HUES64 (cell line): ENCODE data around the gene PAPOLA. TPM values are rescaled to one million over a fixed set of nuclear protein-coding genes. Genes with fewer than 3 reads are reported as not detected.
"Not testable (repeated sequence)": the region's sequence is repeated elsewhere in the genome, so short reads cannot be mapped to it uniquely, and the experiment has no call there.

Experiments used
- H3K27ac ChIP-seq: 2 replicates; pipeline ENCODE4 v1.7.0; 2013; ENCODE audit warnings: low read depth, low read length, inconsistent platforms
- H3K27me3 ChIP-seq: 2 replicates; pipeline ENCODE4 v1.6.1; 2013; ENCODE audit warnings: mild to moderate bottlenecking, low read length; ENCODE audit not compliant: insufficient read depth
- H3K36me3 ChIP-seq: 2 replicates; pipeline ENCODE4 v1.6.1; 2013; ENCODE audit warnings: mild to moderate bottlenecking, low read length; ENCODE audit not compliant: insufficient read depth
- H3K4me1 ChIP-seq: 2 replicates; pipeline ENCODE4 v1.6.1; 2013; ENCODE audit warnings: mild to moderate bottlenecking, low read length, moderate library complexity; ENCODE audit not compliant: insufficient read depth
- H3K4me3 ChIP-seq: 2 replicates; pipeline ENCODE4 v1.5.1; 2013; ENCODE audit warnings: mild to moderate bottlenecking, low read length, moderate library complexity
- H3K9ac ChIP-seq: 2 replicates; pipeline ENCODE4 v1.6.1; 2013; ENCODE audit warnings: mild to moderate bottlenecking, low read depth, low read length
- H3K9me3 ChIP-seq: 2 replicates; pipeline ENCODE4 v1.6.1; 2013; ENCODE audit warnings: low read depth, low read length; ENCODE audit not compliant: insufficient read depth
- WGBS: fragments of 150-250, 120-280 bp; methylation state at CpG from one replicate; pipeline ENCODE4 v1.1.7; 2013; ENCODE audit warnings: missing lambda C conversion rate; 5-methylcytosine and 5-hydroxymethylcytosine counted together
- polyA plus RNA-seq, 2 experiments: library from polyadenylated mRNA; stranded (reverse); fragments of 50-300 nt; gene quantifications; one replicate each; pipeline ENCODE4 v1.2.3, GENCODE V29; 2013

The PAPOLA gene
- polyA plus RNA-seq (2013, experiment 1 of 2): 158 TPM
- polyA plus RNA-seq (2013, experiment 2 of 2): 180 TPM

- under 1% methylated on average over 87 of the region's 87 CpGs for WGBS
- no peaks in the 10 kb centered on the region; the same call in 1 of the 2 replicates for H3K36me3 ChIP-seq
- H3K9ac ChIP-seq: peak within 1 kb of the TSS; percentile 100
- H3K4me3 ChIP-seq: peak within 1 kb of the TSS; percentile 98
- peak within 1 kb of the TSS; percentile 95 for H3K27ac ChIP-seq
- peaks cover 18% of the 10 kb centered on the region for H3K4me1 ChIP-seq
- H3K9me3 ChIP-seq: no peaks in the 10 kb centered on the region
- H3K27me3 ChIP-seq: no peaks in the 10 kb centered on the region
Measured at GRCh38 chr14:96501740-96502620, at the start of gene PAPOLA. Gene PAPOLA (plus strand): TSS chr14:96502382. CDS start chr14:96502593, 211 bp downstream.

- Histone ChIP-seq H3K9ac (no peak overlapping the region), H3K27ac (no peak overlapping the region), H3K9me3 (no peaks in the 10 kb centered on the region), H3K36me3 (no peaks in the 10 kb centered on the region), H3K4me1 (no peaks in the 10 kb centered on the region), H3K27me3 (no peaks in the 10 kb centered on the region), H3K4me3 (no peak overlapping the region)
- WGBS: 92% methylated on average over 5 of the region's 6 CpGs
Measured at GRCh38 chr14:96452684-96453083, 49.5 kb upstream of the PAPOLA start.

- Histone ChIP-seq H3K9ac (no peak overlapping the region), H3K4me1 (no peaks in the 10 kb centered on the region), H3K36me3 (no peaks in the 10 kb centered on the region), H3K27ac (no peak overlapping the region), H3K9me3 (no peaks in the 10 kb centered on the region), H3K27me3 (no peaks in the 10 kb centered on the region), H3K4me3 (no peak overlapping the region)
- 92% methylated on average over 5 of the region's 5 CpGs for WGBS
Measured at GRCh38 chr14:96455588-96455987, 46.6 kb upstream of the PAPOLA start.

GRCh38 chr14:96459851-96460250, 42.3 kb upstream of the PAPOLA start:
- no peaks in the 10 kb centered on the region for H3K36me3 ChIP-seq
- H3K9me3 ChIP-seq: no peaks in the 10 kb centered on the region
- 92% methylated on average over 3 of the region's 3 CpGs for WGBS
- H3K4me1 ChIP-seq: 0 out of 2 replicates have a peak, but pooled peaks cover 9% of the 10 kb centered on the region
- no peak overlapping the region for H3K27ac ChIP-seq
- H3K27me3 ChIP-seq: no peaks in the 10 kb centered on the region
- H3K4me3 ChIP-seq: no peak overlapping the region
- no peak overlapping the region for H3K9ac ChIP-seq

GRCh38 chr14:96461950-96462798, 40.0 kb upstream of the PAPOLA start:
- no peak overlapping the region for H3K9ac ChIP-seq
- H3K9me3 ChIP-seq: no peaks in the 10 kb centered on the region
- H3K27me3 ChIP-seq: no peaks in the 10 kb centered on the region
- no peak overlapping the region for H3K27ac ChIP-seq
- 0 out of 2 replicates have a peak, but pooled peaks cover 9% of the 10 kb centered on the region for H3K4me1 ChIP-seq
- WGBS: 83% methylated on average over 8 of the region's 8 CpGs
- H3K4me3 ChIP-seq: no peak overlapping the region
- H3K36me3 ChIP-seq: no peaks in the 10 kb centered on the region

GRCh38 chr14:96464136-96464535, 38.0 kb upstream of the PAPOLA start:
- no peak overlapping the region for H3K27ac ChIP-seq
- no peaks in the 10 kb centered on the region for H3K27me3 ChIP-seq
- 93% methylated on average over 7 of the region's 7 CpGs for WGBS
- 0 out of 2 replicates have a peak, but pooled peaks cover 9% of the 10 kb centered on the region for H3K4me1 ChIP-seq
- H3K9ac ChIP-seq: no peak overlapping the region
- no peaks in the 10 kb centered on the region for H3K9me3 ChIP-seq
- H3K4me3 ChIP-seq: no peak overlapping the region
- no peaks in the 10 kb centered on the region for H3K36me3 ChIP-seq

- Histone ChIP-seq H3K9me3 (no peaks in the 10 kb centered on the region), H3K4me3 (no peak overlapping the region), H3K4me1 (0 out of 2 replicates have a peak, but pooled peaks cover 5% of the 10 kb centered on the region), H3K27me3 (no peaks in the 10 kb centered on the region), H3K9ac (no peak overlapping the region), H3K27ac (no peak overlapping the region), H3K36me3 (no peaks in the 10 kb centered on the region)
- WGBS: no CpG with 5 or more reads among the region's 3 CpGs
Measured at GRCh38 chr14:96466918-96467317, 35.3 kb upstream of the PAPOLA start.

GRCh38 chr14:96470331-96470730, 31.9 kb upstream of the PAPOLA start:
- Histone ChIP-seq H3K36me3 (no peaks in the 10 kb centered on the region), H3K4me3 (no peak overlapping the region), H3K27me3 (no peaks in the 10 kb centered on the region), H3K9me3 (no peaks in the 10 kb centered on the region), H3K27ac (no peak overlapping the region), H3K9ac (no peak overlapping the region), H3K4me1 (no peaks in the 10 kb centered on the region)
- WGBS: 76% methylated on average over 3 of the region's 4 CpGs

- H3K9me3 ChIP-seq, H3K4me3 ChIP-seq, H3K36me3 ChIP-seq, H3K4me1 ChIP-seq, H3K27ac ChIP-seq, H3K27me3 ChIP-seq, H3K9ac ChIP-seq: not testable (repeated sequence)
- 87% methylated on average over 3 of the region's 4 CpGs for WGBS
Measured at GRCh38 chr14:96470967-96471366, 31.2 kb upstream of the PAPOLA start.

- no peak overlapping the region for H3K4me3 ChIP-seq
- no peaks in the 10 kb centered on the region for H3K4me1 ChIP-seq
- no peak overlapping the region for H3K9ac ChIP-seq
- no peaks in the 10 kb centered on the region for H3K36me3 ChIP-seq
- no peak overlapping the region for H3K27ac ChIP-seq
- H3K9me3 ChIP-seq: no peaks in the 10 kb centered on the region
- WGBS: 94% methylated on average over 6 of the region's 6 CpGs
- no peaks in the 10 kb centered on the region for H3K27me3 ChIP-seq
Measured at GRCh38 chr14:96478119-96478518, 24.1 kb upstream of the PAPOLA start.
